ENCODE measurements around the gene ZNRF3.
"Not testable (repeated sequence)": the region's sequence is repeated elsewhere in the genome, so short reads cannot be mapped to it uniquely, and the experiment has no call there.

Gene ZNRF3

GRCh38 chr22:28997342-28997741 is 114.0 kb downstream of the ZNRF3 start:
- TF ChIP-seq POLR2A (IDR thresholded peaks at IDR 0.05; ENCODE audit: low read depth, low read length) = no peak
- no peak for TF ChIP-seq POLR2AphosphoS5 (IDR thresholded peaks at IDR 0.05; ENCODE audit: low read depth, low read length)
- TF ChIP-seq PAX5 (IDR thresholded peaks at IDR 0.05; ENCODE audit: insufficient read depth, low read length, severe bottlenecking) = no peak
- TF ChIP-seq POU2F2 (IDR thresholded peaks at IDR 0.05; ENCODE audit: low read depth, low read length) = no peak
- no peak for TF ChIP-seq SPI1 (IDR thresholded peaks at IDR 0.05; ENCODE audit: low read depth, low read length)
- no peak for TF ChIP-seq TAF1 (IDR thresholded peaks at IDR 0.05; ENCODE audit: low read depth, low read length)
- no peak for DNase-seq (ENCODE audit: insufficient read length, low spot score)
- FAIRE-seq = no peak

- TF ChIP-seq SPI1 (IDR thresholded peaks at IDR 0.05; ENCODE audit: low read depth, low read length) = no peak
- no peak for TF ChIP-seq POU2F2 (IDR thresholded peaks at IDR 0.05; ENCODE audit: low read depth, low read length)
- TF ChIP-seq PAX5 (IDR thresholded peaks at IDR 0.05; ENCODE audit: insufficient read depth, low read length, severe bottlenecking) = no peak
- TF ChIP-seq TAF1 (IDR thresholded peaks at IDR 0.05; ENCODE audit: low read depth, low read length) = no peak
- no peak for TF ChIP-seq POLR2AphosphoS5 (IDR thresholded peaks at IDR 0.05; ENCODE audit: low read depth, low read length)
- no peak for TF ChIP-seq POLR2A (IDR thresholded peaks at IDR 0.05; ENCODE audit: low read depth, low read length)
- DNase-seq (ENCODE audit: insufficient read length, low spot score) (no peak), FAIRE-seq (no peak)
Observed at GRCh38 chr22:28998681-28999080, 115.3 kb downstream of the ZNRF3 start.

- DNase-seq (ENCODE audit: insufficient read length, low spot score) (no peak), FAIRE-seq (no peak)
- no peak for TF ChIP-seq SPI1 (IDR thresholded peaks at IDR 0.05; ENCODE audit: low read depth, low read length)
- no peak for TF ChIP-seq POU2F2 (IDR thresholded peaks at IDR 0.05; ENCODE audit: low read depth, low read length)
- TF ChIP-seq POLR2A (IDR thresholded peaks at IDR 0.05; ENCODE audit: low read depth, low read length) = no peak
Observed at GRCh38 chr22:28999510-28999909, 116.1 kb downstream of the ZNRF3 start.

- no peak for TF ChIP-seq SPI1 (IDR thresholded peaks at IDR 0.05; ENCODE audit: low read depth, low read length)
- TF ChIP-seq TAF1 (IDR thresholded peaks at IDR 0.05; ENCODE audit: low read depth, low read length) = no peak
- no peak for TF ChIP-seq POLR2A (IDR thresholded peaks at IDR 0.05; ENCODE audit: low read depth, low read length)
- no peak for TF ChIP-seq PAX5 (IDR thresholded peaks at IDR 0.05; ENCODE audit: insufficient read depth, low read length, severe bottlenecking)
- TF ChIP-seq POU2F2 (IDR thresholded peaks at IDR 0.05; ENCODE audit: low read depth, low read length) = no peak
- TF ChIP-seq POLR2AphosphoS5 (IDR thresholded peaks at IDR 0.05; ENCODE audit: low read depth, low read length) = no peak
- DNase-seq (ENCODE audit: insufficient read length, low spot score) (no peak), FAIRE-seq (no peak)
Observed at GRCh38 chr22:28999919-29000556, 116.7 kb downstream of the ZNRF3 start.

DNA sequence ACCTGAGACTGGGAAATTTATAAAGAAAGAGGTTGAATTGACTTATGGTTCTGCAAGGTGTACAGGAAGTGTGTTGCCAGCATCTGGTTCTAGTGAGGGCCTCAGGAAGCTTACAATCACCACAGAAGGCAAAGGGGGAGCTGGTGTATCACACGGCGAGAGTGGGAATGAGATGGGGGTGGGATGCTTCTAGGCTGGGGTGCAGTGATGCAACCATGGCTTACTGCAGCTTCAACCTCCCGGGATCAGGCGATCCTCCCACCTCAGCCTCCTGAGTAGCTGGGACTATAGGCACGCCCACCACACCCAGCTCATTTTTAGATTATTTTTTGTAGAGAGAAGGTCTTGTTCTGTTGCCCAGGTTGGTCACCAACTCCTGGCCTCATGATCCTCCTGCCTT is 117.3 kb downstream of the ZNRF3 start:
- no peak for DNase-seq (ENCODE audit: insufficient read length, low spot score)
- TF ChIP-seq SPI1 (IDR thresholded peaks at IDR 0.05; ENCODE audit: low read depth, low read length) = no peak
- no peak for TF ChIP-seq PAX5 (IDR thresholded peaks at IDR 0.05; ENCODE audit: insufficient read depth, low read length, severe bottlenecking)
- TF ChIP-seq POLR2A (IDR thresholded peaks at IDR 0.05; ENCODE audit: low read depth, low read length) = no peak
- no peak for TF ChIP-seq POLR2AphosphoS5 (IDR thresholded peaks at IDR 0.05; ENCODE audit: low read depth, low read length)
- TF ChIP-seq TAF1 (IDR thresholded peaks at IDR 0.05; ENCODE audit: low read depth, low read length) = no peak
- no peak for TF ChIP-seq POU2F2 (IDR thresholded peaks at IDR 0.05; ENCODE audit: low read depth, low read length)
- FAIRE-seq = no peak

DNA sequence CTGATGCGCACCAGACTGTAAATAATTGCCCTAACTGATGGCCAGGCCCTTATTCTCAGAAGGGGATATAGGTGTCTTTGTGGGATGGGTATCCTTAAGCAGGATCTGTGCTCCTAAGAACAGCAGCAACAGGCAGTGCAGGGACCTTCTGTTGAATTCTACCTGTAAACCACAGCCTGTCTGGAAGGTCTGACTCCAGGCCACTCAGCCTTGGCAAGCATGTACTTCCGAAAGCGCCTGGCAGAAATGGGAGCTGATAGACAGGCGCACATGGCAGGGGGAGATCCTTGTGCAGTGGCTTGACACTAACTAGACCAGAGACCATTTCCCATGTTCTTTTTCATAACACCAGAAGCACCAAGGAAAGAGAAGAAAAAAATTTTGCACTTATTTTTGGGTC is 119.2 kb downstream of the ZNRF3 start:
- FAIRE-seq (no peak), DNase-seq (ENCODE audit: insufficient read length, low spot score) (no peak)
- no peak for TF ChIP-seq POU2F2 (IDR thresholded peaks at IDR 0.05; ENCODE audit: low read depth, low read length)
- TF ChIP-seq POLR2AphosphoS5 (IDR thresholded peaks at IDR 0.05; ENCODE audit: low read depth, low read length) = no peak
- no peak for TF ChIP-seq POLR2A (IDR thresholded peaks at IDR 0.05; ENCODE audit: low read depth, low read length)
- TF ChIP-seq PAX5 (IDR thresholded peaks at IDR 0.05; ENCODE audit: insufficient read depth, low read length, severe bottlenecking) = no peak
- TF ChIP-seq TAF1 (IDR thresholded peaks at IDR 0.05; ENCODE audit: low read depth, low read length) = no peak
- TF ChIP-seq SPI1 (IDR thresholded peaks at IDR 0.05; ENCODE audit: low read depth, low read length) = no peak

DNA sequence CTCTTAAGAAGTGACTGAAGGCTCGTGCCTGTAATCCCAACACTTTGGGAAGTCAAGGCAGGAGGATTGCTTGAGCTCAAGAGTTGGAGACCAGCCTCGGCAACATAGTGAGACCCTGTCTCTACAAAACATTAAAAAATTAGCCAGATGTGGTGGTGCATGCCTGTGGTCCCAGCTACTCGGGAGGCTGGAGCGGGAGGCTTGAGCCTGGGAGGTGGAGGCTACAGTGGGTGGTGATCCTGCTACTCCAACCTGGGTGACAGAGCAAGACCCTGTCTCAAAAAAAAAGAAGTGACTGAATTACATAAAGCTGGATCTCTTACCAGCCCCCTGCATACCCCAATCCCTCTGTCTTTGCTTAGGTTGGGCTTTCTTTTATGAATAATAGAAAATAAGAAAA is 120.2 kb downstream of the ZNRF3 start:
- no peak for FAIRE-seq
- DNase-seq (ENCODE audit: insufficient read length, low spot score) = no peak
- TF ChIP-seq POLR2A (IDR thresholded peaks at IDR 0.05; ENCODE audit: low read depth, low read length) (no peak), SPI1 (IDR thresholded peaks at IDR 0.05; ENCODE audit: low read depth, low read length) (no peak), TAF1 (IDR thresholded peaks at IDR 0.05; ENCODE audit: low read depth, low read length) (no peak), POU2F2 (IDR thresholded peaks at IDR 0.05; ENCODE audit: low read depth, low read length) (no peak), PAX5 (IDR thresholded peaks at IDR 0.05; ENCODE audit: insufficient read depth, low read length, severe bottlenecking) (no peak), POLR2AphosphoS5 (IDR thresholded peaks at IDR 0.05; ENCODE audit: low read depth, low read length) (no peak)

DNA sequence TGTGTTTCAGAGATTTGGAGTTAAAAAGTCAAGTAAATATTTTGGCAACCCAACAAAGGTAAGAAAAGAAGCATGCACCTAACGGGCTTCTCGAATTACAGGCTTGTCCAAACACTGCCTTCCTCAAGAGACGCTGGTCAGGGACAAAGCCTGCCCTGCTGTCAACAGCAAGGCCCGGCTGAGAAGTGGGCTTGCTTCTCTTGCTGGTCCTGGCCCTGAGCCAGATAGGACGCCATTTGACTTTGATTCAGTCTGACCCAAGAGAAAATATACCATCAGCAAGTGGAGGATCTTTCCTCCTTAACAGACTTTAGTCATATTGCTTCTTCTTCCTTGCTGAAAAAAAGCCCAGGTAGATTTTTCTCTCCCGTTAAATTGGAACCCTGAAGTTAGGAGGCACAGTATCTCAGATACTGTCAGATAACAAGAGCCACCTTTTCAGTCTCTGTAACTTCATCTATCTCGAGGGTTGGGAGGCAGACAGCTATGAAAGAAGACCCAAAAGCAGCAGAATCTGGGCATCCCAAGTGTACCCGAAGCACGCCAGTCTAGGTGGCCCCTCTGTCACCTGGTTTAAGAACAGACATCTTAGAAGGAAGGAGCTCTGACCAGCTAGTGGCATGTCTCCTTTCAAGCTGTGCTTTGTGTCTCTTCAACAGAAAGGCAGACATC is 120.7 kb downstream of the ZNRF3 start:
- no peak for TF ChIP-seq POU2F2 (IDR thresholded peaks at IDR 0.05; ENCODE audit: low read depth, low read length)
- no peak for TF ChIP-seq POLR2AphosphoS5 (IDR thresholded peaks at IDR 0.05; ENCODE audit: low read depth, low read length)
- TF ChIP-seq SPI1 (IDR thresholded peaks at IDR 0.05; ENCODE audit: low read depth, low read length) = no peak
- TF ChIP-seq PAX5 (IDR thresholded peaks at IDR 0.05; ENCODE audit: insufficient read depth, low read length, severe bottlenecking) = no peak
- no peak for TF ChIP-seq POLR2A (IDR thresholded peaks at IDR 0.05; ENCODE audit: low read depth, low read length)
- TF ChIP-seq TAF1 (IDR thresholded peaks at IDR 0.05; ENCODE audit: low read depth, low read length) = no peak
- DNase-seq (ENCODE audit: insufficient read length, low spot score) (no peak), FAIRE-seq (no peak)

DNA sequence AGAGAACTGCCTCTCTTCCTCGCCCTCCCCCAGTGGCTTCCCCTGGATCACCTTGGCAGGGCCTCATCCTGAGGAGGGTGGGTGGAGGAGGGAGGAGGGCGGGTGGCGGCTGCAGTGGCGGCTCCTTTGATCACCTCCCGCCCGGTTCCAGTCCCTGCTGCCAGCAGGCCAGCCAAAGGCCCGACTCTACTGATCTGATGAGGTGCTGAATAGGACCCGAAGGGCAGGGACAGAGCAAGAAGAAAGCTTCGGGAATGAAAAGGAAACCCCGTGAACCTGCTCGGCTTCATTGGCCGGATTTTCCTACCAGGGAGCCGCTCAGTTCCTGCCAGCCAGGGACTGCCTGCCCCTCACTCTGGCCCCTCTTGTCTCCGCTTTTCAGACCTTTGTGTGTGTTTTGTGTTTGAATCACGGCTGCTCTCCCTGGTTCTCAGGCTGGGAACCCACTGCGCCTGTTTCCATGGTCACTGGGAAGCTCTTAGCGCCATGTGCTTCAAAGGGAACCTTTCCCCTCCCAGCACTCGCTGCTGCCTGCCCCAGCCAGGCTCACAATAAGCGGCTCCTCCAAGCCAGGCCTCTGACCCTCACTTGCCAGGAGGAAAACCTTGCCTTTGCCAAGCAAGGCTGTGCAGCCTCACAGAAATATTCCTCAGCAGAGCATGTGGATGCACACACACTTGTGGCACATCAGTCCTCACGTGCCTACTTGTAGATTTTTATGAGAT is 121.4 kb downstream of the ZNRF3 start:
- FAIRE-seq (no peak), DNase-seq (ENCODE audit: insufficient read length, low spot score) (no peak)
- TF ChIP-seq SPI1 (IDR thresholded peaks at IDR 0.05; ENCODE audit: low read depth, low read length) (no peak), POLR2AphosphoS5 (IDR thresholded peaks at IDR 0.05; ENCODE audit: low read depth, low read length) (no peak), POU2F2 (IDR thresholded peaks at IDR 0.05; ENCODE audit: low read depth, low read length) (no peak)

GRCh38 chr22:29005754-29006153 is 122.4 kb downstream of the ZNRF3 start:
- FAIRE-seq = not testable (repeated sequence)

More at GRCh38 chr22:29005754-29006153, 122.4 kb downstream of the ZNRF3 start:
- not testable (repeated sequence) for DNase-seq (ENCODE audit: insufficient read length, low spot score)
